K562 (cell line): ENCODE data around the gene DNAJC8. TPM values are rescaled to one million over a fixed set of nuclear protein-coding genes. Genes with fewer than 3 reads are reported as not detected.

Experiments used
- MTF1 ChIP-seq: fragments of 250-450 bp; sonication (Bioruptor Pico); IDR thresholded peaks from 2 replicates; pipeline ENCODE4 v1.9.0; 2021; ENCODE audit warnings: moderate library complexity, mild to moderate bottlenecking, inconsistent platforms, borderline replicate concordance
- NR2C1 ChIP-seq, 2 experiments: fragments of 450-650 bp; IDR thresholded peaks; 2 replicates each; pipeline ENCODE4 v1.6.1; 2017; ENCODE audit warnings: mild to moderate bottlenecking in 2 of 2, antibody characterized with exemption in 1 of 2, inconsistent platforms in 1 of 2, missing compliant biosample characterization in 1 of 2, missing genetic modification characterization in 1 of 2
- NR2F6 ChIP-seq: fragments of 450-650 bp; formaldehyde crosslinking; IDR thresholded peaks from 2 replicates; pipeline ENCODE4 v1.4.0; 2020; ENCODE audit warnings: mild to moderate bottlenecking
- PCBP2 ChIP-seq: fragments of 200-400 bp; formaldehyde crosslinking; IDR thresholded peaks from 2 replicates; pipeline ENCODE4 v1.6.1; 2018; ENCODE audit warnings: low read length, low read depth, mild to moderate bottlenecking, moderate library complexity; ENCODE audit not compliant: poor library complexity, severe bottlenecking
- RBM34 ChIP-seq: fragments of 200-400 bp; formaldehyde crosslinking; IDR thresholded peaks from 2 replicates; pipeline ENCODE4 v1.6.1; 2018; ENCODE audit warnings: low read length, borderline replicate concordance; ENCODE audit not compliant: insufficient read depth
- TBP ChIP-seq: optimal IDR thresholded peaks from 2 replicates; pipeline ENCODE3; 2011; ENCODE audit warnings: low read depth, low read length, improper control_type of control experiment
- TRIM28 ChIP-seq: fragments of 450-650 bp; IDR thresholded peaks from 2 replicates; pipeline ENCODE4 v1.6.1; 2017
- polyA plus RNA-seq, 8 experiments: library from polyadenylated mRNA; depleted of rRNA in 4 of 8; stranded (reverse) in 5 of 8; unstranded in 3 of 8; fragments of >200 nt; fragmentation: Nextera tagmentation in 2 of 8; fragmentation: Illumina TruSeq in 1 of 8; extraction: Ambion mirVana in 2 of 8; extraction: Trizol in 1 of 8; gene quantifications; 2 replicates each; pipeline versions ENCODE4 v1.2.1 to v1.2.3, GENCODE V29; 2011 to 2014; ENCODE audit warnings: inconsistent platforms in 1 of 8, missing spikeins in 1 of 8
- total RNA-seq, 7 experiments: library from RNA; depleted of rRNA in 6 of 7; stranded (reverse); fragments of >200 nt in 6 of 7; fragmentation: Illumina TruSeq in 2 of 7; extraction: Trizol in 2 of 7; gene quantifications; 2 replicates each; pipeline versions ENCODE4 v1.2.1 to v1.2.3, GENCODE V29; 2011 to 2021; ENCODE audit warnings: low replicate concordance in 1 of 7
- TF ChIP-seq, protein P1 (sequence below): IDR thresholded peaks from 2 replicates; pipeline ENCODE4 v1.6.1; 2014; ENCODE audit warnings: antibody characterized with exemption
- TF ChIP-seq, protein P2 (sequence below): fragments of 450-650 bp; IDR thresholded peaks from 2 replicates; pipeline ENCODE4 v1.6.1; 2016; ENCODE audit warnings: mild to moderate bottlenecking, moderate library complexity

Gene DNAJC8
- total and polyA plus RNA-seq, 9 of the 15 experiments (the other 6 are each of a cell fraction or from before 2014, with no cell fraction given): 143 to 508 (median 209) TPM

DNA sequence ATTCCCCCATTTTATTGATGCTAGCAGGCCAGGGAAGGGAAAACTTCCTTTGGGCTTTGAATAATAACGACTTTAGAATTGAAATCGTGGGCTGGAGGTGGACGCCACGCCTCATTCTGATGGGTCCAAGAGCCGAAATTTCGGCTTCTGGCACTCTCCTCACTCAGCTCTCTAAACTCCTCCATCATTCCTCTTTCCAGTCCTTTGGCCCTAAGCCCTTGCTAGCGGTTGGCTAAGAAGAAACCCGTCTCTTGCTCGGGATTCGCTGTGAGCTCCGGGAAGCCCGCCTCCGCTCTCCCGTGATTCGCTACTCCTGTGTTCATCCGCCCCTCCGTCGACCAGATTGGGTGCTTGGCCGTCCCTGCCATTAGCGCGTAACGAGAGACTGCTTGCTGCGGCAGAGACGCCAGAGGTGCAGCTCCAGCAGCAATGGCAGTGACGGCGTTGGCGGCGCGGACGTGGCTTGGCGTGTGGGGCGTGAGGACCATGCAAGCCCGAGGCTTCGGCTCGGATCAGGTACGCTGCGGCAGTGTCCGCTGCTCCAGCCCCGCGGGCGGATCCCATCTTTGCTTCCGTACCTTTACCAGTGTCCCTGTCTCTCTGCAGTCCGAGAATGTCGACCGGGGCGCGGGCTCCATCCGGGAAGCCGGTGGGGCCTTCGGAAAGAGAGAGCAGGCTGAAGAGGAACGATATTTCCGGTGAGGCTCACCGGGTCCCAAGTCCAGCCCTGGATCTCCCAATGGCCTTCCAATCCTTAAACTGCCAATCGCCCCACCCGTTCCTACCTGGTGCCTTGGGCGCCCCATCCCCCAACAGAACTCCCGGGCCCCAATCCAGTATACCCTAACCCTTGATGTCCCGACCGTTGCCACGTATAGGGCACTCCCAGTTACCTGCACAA is 3.2 kb upstream of the DNAJC8 start, which contains the start of gene ATP5IF1 (continued):
- 0 out of 2 replicates have a peak, but pooled peaks have one; percentile 22 for TF ChIP-seq TRIM28
- peak; percentile 93 for TF ChIP-seq TBP
- no peak for TF ChIP-seq NR2F6 (CRISPR knock-in tag)
- TF ChIP-seq RBM34: no peak
- TF ChIP-seq NR2C1 (IDR thresholded peaks at IDR 0.05): no peak
- TF ChIP-seq NR2C1 (tag; IDR thresholded peaks at IDR 0.05): no peak
- no peak for TF ChIP-seq MTF1
- TF ChIP-seq PCBP2: no peak
- TF ChIP-seq, protein P1, sequence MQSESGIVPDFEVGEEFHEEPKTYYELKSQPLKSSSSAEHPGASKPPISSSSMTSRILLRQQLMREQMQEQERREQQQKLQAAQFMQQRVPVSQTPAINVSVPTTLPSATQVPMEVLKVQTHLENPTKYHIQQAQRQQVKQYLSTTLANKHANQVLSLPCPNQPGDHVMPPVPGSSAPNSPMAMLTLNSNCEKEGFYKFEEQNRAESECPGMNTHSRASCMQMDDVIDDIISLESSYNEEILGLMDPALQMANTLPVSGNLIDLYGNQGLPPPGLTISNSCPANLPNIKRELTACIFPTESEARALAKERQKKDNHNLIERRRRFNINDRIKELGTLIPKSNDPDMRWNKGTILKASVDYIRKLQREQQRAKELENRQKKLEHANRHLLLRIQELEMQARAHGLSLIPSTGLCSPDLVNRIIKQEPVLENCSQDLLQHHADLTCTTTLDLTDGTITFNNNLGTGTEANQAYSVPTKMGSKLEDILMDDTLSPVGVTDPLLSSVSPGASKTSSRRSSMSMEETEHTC: no peak
- TF ChIP-seq, protein P2, sequence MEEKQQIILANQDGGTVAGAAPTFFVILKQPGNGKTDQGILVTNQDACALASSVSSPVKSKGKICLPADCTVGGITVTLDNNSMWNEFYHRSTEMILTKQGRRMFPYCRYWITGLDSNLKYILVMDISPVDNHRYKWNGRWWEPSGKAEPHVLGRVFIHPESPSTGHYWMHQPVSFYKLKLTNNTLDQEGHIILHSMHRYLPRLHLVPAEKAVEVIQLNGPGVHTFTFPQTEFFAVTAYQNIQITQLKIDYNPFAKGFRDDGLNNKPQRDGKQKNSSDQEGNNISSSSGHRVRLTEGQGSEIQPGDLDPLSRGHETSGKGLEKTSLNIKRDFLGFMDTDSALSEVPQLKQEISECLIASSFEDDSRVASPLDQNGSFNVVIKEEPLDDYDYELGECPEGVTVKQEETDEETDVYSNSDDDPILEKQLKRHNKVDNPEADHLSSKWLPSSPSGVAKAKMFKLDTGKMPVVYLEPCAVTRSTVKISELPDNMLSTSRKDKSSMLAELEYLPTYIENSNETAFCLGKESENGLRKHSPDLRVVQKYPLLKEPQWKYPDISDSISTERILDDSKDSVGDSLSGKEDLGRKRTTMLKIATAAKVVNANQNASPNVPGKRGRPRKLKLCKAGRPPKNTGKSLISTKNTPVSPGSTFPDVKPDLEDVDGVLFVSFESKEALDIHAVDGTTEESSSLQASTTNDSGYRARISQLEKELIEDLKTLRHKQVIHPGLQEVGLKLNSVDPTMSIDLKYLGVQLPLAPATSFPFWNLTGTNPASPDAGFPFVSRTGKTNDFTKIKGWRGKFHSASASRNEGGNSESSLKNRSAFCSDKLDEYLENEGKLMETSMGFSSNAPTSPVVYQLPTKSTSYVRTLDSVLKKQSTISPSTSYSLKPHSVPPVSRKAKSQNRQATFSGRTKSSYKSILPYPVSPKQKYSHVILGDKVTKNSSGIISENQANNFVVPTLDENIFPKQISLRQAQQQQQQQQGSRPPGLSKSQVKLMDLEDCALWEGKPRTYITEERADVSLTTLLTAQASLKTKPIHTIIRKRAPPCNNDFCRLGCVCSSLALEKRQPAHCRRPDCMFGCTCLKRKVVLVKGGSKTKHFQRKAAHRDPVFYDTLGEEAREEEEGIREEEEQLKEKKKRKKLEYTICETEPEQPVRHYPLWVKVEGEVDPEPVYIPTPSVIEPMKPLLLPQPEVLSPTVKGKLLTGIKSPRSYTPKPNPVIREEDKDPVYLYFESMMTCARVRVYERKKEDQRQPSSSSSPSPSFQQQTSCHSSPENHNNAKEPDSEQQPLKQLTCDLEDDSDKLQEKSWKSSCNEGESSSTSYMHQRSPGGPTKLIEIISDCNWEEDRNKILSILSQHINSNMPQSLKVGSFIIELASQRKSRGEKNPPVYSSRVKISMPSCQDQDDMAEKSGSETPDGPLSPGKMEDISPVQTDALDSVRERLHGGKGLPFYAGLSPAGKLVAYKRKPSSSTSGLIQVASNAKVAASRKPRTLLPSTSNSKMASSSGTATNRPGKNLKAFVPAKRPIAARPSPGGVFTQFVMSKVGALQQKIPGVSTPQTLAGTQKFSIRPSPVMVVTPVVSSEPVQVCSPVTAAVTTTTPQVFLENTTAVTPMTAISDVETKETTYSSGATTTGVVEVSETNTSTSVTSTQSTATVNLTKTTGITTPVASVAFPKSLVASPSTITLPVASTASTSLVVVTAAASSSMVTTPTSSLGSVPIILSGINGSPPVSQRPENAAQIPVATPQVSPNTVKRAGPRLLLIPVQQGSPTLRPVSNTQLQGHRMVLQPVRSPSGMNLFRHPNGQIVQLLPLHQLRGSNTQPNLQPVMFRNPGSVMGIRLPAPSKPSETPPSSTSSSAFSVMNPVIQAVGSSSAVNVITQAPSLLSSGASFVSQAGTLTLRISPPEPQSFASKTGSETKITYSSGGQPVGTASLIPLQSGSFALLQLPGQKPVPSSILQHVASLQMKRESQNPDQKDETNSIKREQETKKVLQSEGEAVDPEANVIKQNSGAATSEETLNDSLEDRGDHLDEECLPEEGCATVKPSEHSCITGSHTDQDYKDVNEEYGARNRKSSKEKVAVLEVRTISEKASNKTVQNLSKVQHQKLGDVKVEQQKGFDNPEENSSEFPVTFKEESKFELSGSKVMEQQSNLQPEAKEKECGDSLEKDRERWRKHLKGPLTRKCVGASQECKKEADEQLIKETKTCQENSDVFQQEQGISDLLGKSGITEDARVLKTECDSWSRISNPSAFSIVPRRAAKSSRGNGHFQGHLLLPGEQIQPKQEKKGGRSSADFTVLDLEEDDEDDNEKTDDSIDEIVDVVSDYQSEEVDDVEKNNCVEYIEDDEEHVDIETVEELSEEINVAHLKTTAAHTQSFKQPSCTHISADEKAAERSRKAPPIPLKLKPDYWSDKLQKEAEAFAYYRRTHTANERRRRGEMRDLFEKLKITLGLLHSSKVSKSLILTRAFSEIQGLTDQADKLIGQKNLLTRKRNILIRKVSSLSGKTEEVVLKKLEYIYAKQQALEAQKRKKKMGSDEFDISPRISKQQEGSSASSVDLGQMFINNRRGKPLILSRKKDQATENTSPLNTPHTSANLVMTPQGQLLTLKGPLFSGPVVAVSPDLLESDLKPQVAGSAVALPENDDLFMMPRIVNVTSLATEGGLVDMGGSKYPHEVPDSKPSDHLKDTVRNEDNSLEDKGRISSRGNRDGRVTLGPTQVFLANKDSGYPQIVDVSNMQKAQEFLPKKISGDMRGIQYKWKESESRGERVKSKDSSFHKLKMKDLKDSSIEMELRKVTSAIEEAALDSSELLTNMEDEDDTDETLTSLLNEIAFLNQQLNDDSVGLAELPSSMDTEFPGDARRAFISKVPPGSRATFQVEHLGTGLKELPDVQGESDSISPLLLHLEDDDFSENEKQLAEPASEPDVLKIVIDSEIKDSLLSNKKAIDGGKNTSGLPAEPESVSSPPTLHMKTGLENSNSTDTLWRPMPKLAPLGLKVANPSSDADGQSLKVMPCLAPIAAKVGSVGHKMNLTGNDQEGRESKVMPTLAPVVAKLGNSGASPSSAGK: 0 out of 2 replicates have a peak, but pooled peaks have one; percentile 18
